Peyer's patch (tissue), 4 donors: ENCODE data around the gene ZSWIM3. TPM values are rescaled to one million over a fixed set of nuclear protein-coding genes. Genes with fewer than 3 reads are reported as not detected.
"Not testable (repeated sequence)": the region's sequence is repeated elsewhere in the genome, so short reads cannot be mapped to it uniquely, and the experiment has no call there.

Experiments
- DNase-seq, 3 donors: peaks; one replicate each; pipeline ENCODE4 v3.0.0-alpha.2; 2017 to 2019
- H3K27ac ChIP-seq, 4 donors: fragments of 200-600 bp; sonication (generic); one replicate each; pipeline ENCODE4 v1.5.1; 2016 to 2019
- H3K27me3 ChIP-seq, 2 donors: fragments of 200-600 bp; sonication (generic); one replicate each; pipeline ENCODE4 v1.5.1; 2019
- H3K36me3 ChIP-seq, 3 donors: fragments of 200-600 bp; sonication (generic); one replicate each; pipeline ENCODE4 v1.5.1; 2016 to 2019
- H3K4me1 ChIP-seq, 4 donors: fragments of 200-600 bp; sonication (generic); one replicate each; pipeline ENCODE4 v1.5.1; 2016 to 2019
- H3K4me3 ChIP-seq, 4 donors: fragments of 200-600 bp; sonication (generic); 1 replicate in 3 of 4; 2 replicates in 1 of 4; pipeline ENCODE4 v1.5.1; 2016 to 2019; ENCODE audit warnings: mild to moderate bottlenecking in 1 of 4
- H3K9me3 ChIP-seq, 4 donors: fragments of 200-600 bp; sonication (generic); one replicate each; pipeline ENCODE4 v1.5.1; 2016 to 2019; ENCODE audit warnings: mild to moderate bottlenecking in 1 of 4
- POLR2A ChIP-seq, 2 donors: fragments of 450-650 bp; IDR thresholded peaks; one replicate each; pipeline ENCODE4 v1.5.1; 2017; ENCODE audit warnings: antibody characterized with exemption in 2 of 2, mild to moderate bottlenecking in 2 of 2, moderate library complexity in 2 of 2
- total RNA-seq, 4 donors: library from RNA; depleted of rRNA; stranded (reverse); fragments of >200 nt; gene quantifications; one replicate each; pipeline ENCODE4 v1.1.0, GENCODE V29; 2016
- TF ChIP-seq, protein P1 (sequence below), 6 experiments: fragments of 450-650 bp in 4 of 6; fragments of 200-600 bp in 2 of 6; sonication (generic) in 1 of 6; IDR thresholded peaks; one replicate each; pipeline ENCODE4 v1.5.1; 2017 to 2019; ENCODE audit warnings: antibody characterized with exemption in 6 of 6, mild to moderate bottlenecking in 3 of 6, moderate library complexity in 1 of 6

The ZSWIM3 gene
- total RNA-seq, 4 donors from 2014 or later = 2.5 to 9.1 (median 4.6) TPM

DNA sequence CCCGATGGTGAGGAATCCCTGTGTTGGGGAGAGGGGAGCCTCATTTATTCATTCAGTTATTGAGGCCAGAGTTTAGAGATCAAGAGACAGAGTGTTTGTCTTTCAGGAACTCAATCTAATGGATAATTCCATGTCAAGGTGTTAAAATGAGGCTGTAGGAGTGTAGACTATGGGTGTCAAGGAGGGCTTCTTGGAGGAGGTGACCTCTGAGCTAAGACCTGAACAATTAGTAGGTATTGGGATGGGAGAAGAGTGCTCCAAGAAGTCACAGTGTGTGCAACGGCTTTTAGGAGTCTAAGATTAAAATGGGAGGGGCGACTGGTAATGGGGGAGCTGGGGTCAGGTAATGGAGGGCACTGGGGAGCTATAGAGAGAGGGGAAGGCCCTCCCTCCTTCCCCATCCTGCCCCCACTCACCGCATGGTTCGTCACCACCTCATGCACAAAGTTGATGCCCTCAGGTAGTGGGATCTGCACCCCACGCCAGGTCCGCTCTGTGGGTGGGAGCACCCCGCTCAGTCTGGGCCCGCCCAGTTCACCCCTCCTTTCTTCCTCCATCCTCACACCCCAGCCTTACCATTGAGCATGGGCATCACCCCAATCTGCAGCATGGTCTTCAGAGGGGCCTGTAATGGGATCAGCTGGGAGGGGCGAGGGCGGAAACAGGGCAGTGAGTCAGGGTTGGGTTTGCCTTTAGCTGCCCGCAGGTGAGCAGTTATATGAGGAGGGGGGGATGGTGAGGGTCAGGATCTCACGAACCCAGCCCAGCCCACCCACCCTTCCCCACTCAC is 41.8 kb downstream of the ZSWIM3 start:
- H3K4me3 ChIP-seq = no peak overlapping the region
- no peaks in the 10 kb centered on the region for H3K4me1 ChIP-seq
- H3K27ac ChIP-seq = no peak overlapping the region
- peaks cover 0 to 56% (median 0%) of the 10 kb centered on the region in 3 donors for H3K36me3 ChIP-seq
- no peaks in the 10 kb centered on the region for H3K27me3 ChIP-seq
- DNase-seq = no peak
- TF ChIP-seq, protein P1, sequence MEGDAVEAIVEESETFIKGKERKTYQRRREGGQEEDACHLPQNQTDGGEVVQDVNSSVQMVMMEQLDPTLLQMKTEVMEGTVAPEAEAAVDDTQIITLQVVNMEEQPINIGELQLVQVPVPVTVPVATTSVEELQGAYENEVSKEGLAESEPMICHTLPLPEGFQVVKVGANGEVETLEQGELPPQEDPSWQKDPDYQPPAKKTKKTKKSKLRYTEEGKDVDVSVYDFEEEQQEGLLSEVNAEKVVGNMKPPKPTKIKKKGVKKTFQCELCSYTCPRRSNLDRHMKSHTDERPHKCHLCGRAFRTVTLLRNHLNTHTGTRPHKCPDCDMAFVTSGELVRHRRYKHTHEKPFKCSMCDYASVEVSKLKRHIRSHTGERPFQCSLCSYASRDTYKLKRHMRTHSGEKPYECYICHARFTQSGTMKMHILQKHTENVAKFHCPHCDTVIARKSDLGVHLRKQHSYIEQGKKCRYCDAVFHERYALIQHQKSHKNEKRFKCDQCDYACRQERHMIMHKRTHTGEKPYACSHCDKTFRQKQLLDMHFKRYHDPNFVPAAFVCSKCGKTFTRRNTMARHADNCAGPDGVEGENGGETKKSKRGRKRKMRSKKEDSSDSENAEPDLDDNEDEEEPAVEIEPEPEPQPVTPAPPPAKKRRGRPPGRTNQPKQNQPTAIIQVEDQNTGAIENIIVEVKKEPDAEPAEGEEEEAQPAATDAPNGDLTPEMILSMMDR (IDR thresholded peaks at IDR 0.05) = no peak
- no peaks in the 10 kb centered on the region for H3K9me3 ChIP-seq

DNA sequence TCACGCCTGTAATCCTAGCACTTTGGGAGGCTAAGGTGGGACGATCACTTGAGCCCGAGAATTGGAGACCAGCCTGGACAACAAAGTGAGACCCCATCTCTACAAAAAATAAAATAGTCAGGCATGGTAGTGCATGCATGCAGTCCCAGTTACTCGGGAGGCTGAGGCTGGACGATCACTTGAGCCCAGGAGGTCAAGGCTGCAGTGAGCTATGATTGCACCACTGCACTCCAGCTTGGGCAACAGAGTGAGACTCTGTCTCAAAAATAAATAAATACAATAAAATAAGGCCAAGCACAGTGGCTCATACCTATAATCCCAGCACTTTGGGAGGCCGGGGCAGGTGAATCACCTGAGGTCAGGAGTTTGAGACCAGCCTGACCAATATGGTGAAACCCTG is 43.9 kb downstream of the ZSWIM3 start:
- H3K9me3 ChIP-seq, H3K4me1 ChIP-seq, DNase-seq, H3K27me3 ChIP-seq, H3K4me3 ChIP-seq, H3K27ac ChIP-seq: not testable (repeated sequence)
- H3K36me3 ChIP-seq = peaks cover 0 to 39% (median 0%) of the 10 kb centered on the region in 3 donors

DNA sequence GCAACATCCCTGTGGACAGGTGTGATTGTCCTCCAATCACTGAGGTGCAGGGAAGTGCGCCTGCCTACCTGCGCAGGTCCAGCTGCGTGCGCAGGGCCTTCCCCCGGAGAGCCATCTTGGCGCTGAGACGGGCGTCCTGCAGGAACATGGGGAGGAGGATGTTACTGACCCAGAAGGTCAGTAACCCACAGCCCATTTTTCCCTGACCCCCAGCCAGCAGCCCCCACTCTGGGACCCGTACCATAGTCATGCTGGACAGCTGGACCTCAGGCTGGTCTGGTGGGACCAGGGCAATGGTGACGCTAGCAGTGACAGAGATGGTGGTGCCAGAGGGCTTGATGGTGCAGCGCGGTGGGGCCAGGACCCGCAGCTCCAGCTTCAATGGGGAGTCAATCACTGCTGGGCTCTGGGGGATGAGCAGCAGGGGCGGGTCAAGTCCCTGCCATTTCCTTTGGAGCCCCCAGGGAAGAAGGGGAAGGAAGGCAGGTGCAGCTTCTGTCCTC is 44.8 kb downstream of the ZSWIM3 start:
- no peaks in the 10 kb centered on the region for H3K9me3 ChIP-seq
- H3K4me3 ChIP-seq = no peak overlapping the region
- no peaks in the 10 kb centered on the region for H3K4me1 ChIP-seq
- no peak for DNase-seq
- no peak for TF ChIP-seq POLR2A (IDR thresholded peaks at IDR 0.05)
- TF ChIP-seq, protein P1 (IDR thresholded peaks at IDR 0.05) = no peak
- H3K36me3 ChIP-seq = peaks cover 0 to 30% (median 0%) of the 10 kb centered on the region in 3 donors
- no peak overlapping the region for H3K27ac ChIP-seq
- no peaks in the 10 kb centered on the region for H3K27me3 ChIP-seq

DNA sequence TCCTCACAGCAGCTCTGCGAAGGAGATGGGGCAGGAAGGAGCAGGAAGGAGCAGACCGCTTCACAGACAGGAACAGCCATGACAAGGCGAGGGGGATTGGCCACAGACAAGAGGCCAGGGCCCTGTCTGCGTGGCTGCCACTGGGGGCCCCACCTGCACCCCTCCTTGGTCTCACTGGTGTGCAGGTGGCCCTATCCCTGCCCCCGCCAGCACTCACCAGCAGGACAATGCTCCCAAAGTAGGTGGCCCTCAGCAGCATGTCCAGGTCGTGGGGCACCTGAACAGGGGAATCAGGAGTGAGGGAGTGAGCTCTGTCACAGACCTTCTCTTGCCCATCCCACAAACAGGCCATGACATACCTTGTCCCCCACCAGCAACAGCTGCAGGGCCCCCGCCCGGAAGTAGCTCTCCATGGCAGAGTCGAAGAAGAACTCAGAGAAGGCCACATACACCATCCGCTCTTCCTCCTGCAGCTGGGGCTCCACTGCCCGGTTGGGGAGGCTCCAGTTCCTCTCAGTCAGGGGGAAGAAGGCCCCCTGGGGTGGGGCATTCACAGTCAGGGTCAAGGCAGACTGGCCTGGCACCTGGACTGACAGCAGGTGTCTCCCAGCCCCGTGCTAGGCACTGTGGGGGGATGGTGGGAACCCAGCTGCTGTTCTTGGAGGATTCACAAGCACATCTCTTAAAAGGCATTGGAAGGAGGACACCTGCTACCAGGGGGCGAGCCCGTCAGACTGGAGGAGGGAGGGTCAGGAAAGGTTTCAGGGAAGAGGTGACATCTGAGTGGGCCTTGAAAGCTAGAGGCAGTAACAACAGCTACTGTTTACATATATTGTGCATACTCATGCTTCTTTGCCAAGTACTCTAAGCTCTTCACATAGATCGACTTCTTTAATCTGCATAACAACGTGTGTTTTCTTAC is 47.4 kb downstream of the ZSWIM3 start:
- no peak overlapping the region for H3K4me3 ChIP-seq
- no peak for TF ChIP-seq POLR2A (IDR thresholded peaks at IDR 0.05)
- TF ChIP-seq, protein P1 (IDR thresholded peaks at IDR 0.05) = no peak
- peaks cover 0 to 3% (median 0%) of the 10 kb centered on the region in 4 donors for H3K4me1 ChIP-seq
- peaks cover 0 to 5% (median 0%) of the 10 kb centered on the region in 3 donors for H3K36me3 ChIP-seq
- no peaks in the 10 kb centered on the region for H3K27me3 ChIP-seq
- H3K9me3 ChIP-seq = no peaks in the 10 kb centered on the region
- H3K27ac ChIP-seq = no peak overlapping the region
- no peak for DNase-seq

DNA sequence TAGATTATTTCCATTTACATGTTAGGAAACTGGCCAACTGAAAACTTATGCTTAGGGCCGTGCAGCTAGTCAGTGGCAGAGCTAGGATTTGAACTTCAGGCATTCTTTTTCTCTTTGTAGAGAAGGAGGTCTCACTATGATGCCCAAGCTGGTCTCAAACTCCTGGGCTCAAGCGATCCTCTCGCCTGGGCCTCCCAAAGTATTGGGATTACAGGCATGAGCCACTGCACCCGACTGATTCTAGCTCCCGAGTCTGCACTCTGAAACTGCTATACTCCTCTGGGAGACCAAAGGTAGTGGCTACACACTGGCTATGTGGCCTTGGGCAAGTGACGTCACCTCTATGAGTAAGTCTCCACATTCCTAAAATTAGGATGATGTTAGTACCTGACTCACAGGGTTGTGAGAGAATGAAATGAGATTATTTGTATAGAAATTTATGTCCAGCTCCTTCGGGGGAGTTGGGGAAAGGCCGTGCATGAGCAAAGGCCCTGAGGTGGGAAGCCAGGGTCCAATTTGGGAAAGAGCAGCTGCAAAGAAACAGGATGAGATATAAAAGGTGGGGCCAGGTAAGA is 48.2 kb downstream of the ZSWIM3 start:
- DNase-seq = no peak
- TF ChIP-seq, protein P1 (IDR thresholded peaks at IDR 0.05) = no peak
- no peak for TF ChIP-seq POLR2A (IDR thresholded peaks at IDR 0.05)
- Histone ChIP-seq H3K27me3 (no peaks in the 10 kb centered on the region), H3K4me1 (peaks cover 0 to 3% (median 0%) of the 10 kb centered on the region in 4 donors), H3K9me3 (no peaks in the 10 kb centered on the region), H3K27ac (no peak overlapping the region), H3K4me3 (no peak overlapping the region), H3K36me3 (peaks cover 0 to 5% (median 0%) of the 10 kb centered on the region in 3 donors)
